HG02678 (cell line): Measurements from ENCODE around the gene NR4A2.
"Not testable (repeated sequence)": the region's sequence is repeated elsewhere in the genome, so short reads cannot be mapped to it uniquely, and the experiment has no call there.

ENCODE experiments used
- ATAC-seq: cut with Tn5 transposase; IDR thresholded peaks from one replicate; pipeline ENCODE4 v1.9.1; 2021; ENCODE audit warnings: mild to moderate bottlenecking, moderate library complexity; ENCODE audit not compliant: unreplicated experiment

NR4A2 gene

DNA sequence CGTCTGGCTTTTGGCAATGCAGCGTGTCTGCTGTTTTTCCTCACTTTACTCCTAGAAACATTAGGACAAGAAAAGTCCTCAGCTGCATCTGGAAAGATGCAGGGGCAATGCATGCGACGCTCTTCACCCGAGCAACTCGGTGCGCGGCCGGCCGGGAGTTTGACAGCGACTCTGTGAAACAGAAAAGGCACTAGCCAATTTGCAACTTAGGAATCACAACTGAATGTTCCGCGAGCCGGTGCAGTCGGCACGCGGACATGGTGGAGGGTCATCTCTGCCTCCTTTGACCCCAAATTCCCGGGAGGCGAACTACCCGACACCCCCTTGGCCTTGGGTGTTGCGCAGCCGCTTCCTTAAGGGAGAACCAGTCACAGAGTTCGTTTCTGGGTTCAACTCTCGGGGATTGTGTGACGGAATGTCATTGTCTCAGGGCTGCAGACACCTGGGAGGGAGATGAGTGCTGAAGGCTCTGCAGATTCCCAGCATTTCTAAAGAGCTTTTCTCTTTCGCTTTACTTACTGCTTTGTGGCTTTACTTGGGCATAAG, 9.8 kb downstream of the NR4A2 start:
- peak; percentile 27 for ATAC-seq

DNA sequence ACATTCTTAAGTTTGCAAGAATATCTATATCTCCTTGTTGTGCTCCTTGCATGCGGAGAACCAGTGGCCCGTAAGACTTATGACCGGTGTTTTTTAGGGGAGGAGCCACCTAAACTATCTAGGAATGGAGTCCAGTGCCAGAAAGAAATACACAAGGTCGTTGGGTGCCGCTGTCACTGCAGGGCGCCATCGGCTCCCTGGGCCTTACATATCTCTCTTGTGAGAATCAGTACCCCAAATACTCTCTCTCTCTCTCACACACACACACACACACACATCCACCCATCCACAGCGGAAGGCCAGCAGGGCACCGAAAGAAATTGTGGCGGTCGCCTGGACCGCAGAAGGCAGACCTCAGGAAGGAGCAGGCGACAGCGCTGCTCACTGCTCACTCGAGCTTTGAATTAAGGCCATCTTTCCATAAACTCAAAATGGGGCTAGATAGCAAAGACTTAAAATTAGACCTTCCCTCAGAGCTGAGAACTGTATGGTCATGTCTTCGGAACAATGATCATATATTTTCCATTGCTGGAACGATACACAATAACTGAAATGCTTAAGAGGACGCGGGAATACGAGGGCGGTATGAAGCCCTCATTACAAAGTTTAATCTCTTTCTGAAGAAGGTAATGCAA, 10.4 kb downstream of the NR4A2 start:
- ATAC-seq, result peak; percentile 52

DNA sequence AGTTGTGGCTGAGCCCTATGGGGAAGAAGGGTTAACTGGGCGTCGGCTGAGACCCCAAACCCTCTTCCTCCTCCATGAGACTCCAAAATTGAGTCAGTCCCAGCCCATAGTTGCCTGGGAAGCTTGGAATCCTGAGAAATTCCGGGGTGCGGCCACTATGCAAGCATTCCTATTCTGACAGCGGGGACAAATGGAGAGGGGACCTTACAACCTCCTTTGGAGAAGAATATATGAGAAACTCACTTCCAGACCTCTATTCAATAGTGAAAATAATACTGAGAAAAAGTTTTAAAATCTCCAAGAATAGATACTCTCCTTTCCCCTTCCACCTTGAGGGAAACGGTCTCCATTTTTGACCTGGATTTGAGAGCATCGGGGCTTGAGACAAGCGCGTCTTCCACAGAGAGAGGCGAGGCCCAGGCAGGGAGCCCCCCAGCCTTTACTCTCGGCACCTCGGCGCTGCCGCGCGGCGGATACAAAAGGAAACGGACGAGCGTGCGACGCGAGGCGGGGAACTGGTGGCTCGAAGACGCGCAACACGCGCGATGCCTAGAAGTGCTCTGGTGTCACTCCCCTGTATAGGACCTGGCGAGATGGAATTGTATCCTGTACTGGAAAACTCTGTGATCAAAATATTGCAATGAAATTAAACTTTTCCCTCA, 11.1 kb downstream of the NR4A2 start:
- no peak for ATAC-seq

DNA sequence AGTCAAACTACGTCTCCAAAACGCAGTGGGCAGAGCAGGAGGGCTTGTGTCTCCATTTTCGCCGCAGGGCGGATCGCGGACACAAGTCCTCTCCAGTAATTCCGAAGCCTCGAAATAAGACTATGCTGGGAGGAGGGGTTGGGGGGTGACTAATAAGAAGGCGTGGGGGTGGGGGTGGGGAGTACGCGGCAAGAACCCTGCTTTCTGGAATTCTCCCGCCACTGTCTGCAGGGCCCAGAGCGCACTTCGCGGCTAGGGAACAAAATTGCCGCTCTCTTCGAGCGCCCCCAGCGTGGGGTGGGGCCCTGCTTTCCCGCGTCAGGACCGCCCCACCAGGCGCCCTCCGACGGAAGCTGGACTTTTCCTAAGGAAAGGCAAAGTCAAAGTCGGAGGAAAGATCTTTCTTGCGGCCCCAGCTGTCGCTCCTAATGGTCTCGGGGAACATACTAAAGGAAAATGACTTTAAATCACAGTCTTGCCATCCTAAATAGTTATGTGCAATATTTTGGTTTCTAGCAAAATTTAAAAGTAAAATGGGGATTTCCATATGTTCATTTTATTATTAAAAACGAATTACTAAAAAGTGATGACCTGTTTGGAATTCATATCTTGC, 11.9 kb downstream of the NR4A2 start:
- ATAC-seq, result no peak

DNA sequence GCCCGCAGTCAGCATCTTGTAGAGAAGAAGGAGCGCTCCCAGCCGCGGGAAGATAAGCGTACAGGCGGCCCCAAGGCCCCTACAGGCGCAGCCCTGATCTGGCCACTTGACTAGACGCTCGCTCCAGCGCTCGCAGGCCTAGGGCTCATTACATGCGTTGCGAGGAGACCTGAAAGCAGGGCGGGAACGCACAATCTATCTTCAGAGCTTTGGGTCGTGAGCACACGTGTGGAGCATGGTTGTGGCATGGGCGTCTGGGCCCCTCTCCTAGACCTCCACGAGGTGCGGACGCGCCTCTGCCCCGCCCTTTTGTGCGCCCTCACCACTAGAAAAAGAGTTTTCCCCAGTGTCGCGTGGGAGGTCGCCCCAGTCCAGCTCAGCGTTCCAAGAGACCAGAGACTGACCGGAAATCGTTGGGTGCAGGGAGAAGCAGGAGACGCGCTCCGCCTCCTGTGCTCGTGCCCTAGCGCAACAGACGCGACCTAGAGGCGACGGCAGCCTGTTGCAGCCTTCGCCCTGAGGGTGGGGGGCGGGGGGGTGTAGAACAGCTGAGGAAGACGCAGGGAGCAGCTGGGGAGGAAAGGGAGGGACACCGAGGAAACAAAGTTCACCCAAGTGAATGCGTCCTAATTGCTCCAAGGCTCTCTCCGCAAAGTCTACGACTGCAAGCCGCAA, 12.6 kb downstream of the NR4A2 start:
- ATAC-seq, result no peak

DNA sequence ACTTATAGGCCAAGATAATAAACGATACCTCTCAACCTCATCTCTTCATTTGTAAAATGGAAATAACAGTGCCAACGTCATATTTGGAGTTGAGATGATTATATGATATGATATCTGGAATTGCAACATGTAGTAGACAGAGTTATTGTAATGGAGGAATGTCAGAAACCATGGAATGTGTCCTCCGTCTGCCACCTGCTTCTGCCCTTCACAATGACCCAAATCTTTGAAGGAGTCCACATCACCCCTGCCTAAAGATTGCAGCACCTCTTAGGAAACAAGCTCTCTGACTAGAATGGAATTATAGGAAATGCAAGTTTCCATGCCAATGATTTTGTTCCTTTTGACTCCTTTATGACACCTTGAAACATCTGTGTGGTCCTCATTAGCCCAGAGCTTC, 14.9 kb downstream of the NR4A2 start:
- no peak for ATAC-seq

DNA sequence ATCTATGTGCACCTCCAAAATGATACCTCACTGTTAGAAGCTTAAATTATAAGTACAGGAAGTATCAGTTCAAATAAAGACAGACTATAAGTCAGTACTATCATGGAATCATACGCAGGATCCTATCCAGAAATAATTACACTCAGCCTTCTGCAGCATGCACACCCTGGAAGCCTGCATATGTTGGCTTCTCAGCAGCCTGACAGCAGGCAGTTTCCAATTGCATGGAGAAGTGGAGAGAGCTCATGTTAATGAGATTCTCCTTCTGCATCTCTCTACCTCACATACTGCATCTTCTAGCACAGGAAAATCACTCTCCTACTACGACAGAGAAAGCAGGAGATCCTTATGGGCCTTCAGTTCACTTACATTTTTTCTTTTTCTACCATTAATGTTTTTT, 20.5 kb downstream of the NR4A2 start:
- ATAC-seq, result no peak

DNA sequence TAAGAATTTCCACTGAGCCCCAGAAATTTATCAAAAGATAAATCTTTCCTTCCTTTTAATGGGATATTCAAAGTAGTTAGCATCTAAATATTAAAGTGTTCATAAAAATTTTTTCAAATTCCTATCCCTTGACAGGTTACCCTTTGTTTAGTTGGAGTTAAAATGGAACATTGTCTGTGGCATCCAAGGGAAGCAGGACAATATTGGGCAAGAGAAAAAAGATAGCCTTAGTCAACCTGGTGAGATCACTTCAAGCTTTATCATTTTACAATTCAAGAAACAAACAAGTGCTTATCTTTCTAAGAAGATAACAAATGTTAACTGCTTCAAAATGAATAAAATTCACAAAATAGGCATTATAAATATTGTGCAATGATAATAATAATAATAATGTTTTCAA, 21.7 kb downstream of the NR4A2 start:
- ATAC-seq, result no peak

DNA sequence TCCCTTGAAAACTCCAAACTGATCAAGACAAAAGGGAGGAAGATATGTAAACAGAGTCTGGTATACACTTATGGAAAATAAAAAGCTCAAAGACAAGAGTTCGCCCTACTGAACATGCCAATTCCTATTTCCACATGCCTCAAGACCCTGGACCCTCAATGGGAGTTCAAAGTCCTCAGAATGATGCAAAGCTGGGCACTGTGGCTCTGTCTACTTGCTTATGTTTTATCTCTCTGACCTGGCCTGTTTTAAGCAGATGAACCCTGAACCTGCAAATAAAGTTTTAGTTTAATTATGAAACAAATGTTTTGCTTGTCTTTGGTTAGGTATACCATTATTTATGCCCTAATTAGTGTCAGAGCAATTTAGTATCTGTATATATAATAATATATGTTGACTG, 22.6 kb downstream of the NR4A2 start:
- ATAC-seq, result no peak

DNA sequence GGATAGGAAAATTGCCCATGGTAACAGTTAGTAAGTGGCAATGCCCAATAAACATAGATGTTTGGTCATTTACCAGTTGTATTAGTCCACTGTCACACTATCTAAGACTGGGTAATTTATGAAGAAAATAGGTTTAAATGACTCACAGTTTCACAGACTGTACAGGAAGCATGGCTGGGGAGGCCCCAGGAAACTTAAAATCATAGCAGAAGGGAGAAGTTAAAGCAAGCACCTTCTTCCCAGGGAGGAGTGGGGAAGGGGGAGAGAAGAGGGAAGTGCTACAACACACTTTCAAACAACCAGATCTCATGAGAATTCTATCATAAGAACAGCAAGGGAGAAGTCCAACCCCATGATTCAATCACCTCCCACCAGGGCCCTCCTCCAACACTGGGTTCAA, 23.4 kb downstream of the NR4A2 start:
- ATAC-seq, result peak; percentile 54

DNA sequence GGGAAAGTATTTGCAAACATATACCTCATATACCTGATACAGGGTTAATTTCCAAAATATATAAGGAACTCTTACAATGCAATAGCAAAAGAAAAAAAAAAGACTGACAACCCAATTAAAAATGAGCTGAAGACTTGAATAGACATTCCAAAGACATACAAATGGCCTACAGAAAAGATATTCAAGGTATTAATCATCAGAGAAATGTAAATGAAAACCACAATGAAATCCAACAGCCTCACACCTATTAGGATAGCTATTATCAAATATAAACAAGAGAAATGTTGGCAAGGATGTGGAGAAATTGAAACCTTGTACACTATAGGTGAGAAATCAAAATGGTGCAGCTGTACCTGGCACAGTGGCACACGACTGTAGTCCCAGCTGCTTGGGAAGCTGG, 25.7 kb downstream of the NR4A2 start:
- no peak for ATAC-seq

DNA sequence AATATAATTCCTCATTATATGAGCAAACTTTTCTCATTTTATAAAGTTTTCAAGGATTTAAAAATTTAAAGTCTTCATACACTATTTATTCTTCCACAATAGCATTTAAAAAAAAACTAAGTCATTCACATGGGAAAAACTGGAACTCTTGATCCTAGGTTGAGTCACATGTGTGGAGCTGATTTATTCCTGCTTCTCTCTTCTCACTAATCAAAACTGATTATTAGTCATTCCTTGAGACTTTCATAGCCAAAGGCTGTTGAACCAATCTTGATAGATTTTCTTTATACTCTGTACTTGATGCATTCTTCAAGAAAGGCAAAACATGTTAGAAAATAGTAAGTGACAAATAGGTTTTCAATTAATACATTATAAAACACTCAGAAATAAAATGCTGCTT, 27.4 kb downstream of the NR4A2 start:
- ATAC-seq, result no peak

DNA sequence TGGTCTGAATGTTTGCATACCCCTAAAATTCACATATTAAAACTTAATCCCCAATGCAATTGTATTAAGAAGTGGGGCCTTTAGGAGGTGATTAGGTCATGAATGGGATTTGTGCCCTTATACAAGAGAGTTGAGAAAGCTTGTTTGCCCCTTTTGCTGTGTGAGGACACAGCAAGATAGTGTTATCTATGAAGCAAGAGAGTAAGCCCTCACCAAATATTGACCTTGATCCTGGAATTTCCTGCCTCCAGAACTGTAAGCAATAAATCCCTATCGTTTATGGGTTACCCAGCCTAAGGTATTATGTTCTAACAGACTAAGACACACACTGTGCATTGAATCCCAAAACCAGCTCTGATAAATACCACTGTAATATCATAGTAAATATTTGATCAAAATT, 32.2 kb downstream of the NR4A2 start:
- no peak for ATAC-seq

DNA sequence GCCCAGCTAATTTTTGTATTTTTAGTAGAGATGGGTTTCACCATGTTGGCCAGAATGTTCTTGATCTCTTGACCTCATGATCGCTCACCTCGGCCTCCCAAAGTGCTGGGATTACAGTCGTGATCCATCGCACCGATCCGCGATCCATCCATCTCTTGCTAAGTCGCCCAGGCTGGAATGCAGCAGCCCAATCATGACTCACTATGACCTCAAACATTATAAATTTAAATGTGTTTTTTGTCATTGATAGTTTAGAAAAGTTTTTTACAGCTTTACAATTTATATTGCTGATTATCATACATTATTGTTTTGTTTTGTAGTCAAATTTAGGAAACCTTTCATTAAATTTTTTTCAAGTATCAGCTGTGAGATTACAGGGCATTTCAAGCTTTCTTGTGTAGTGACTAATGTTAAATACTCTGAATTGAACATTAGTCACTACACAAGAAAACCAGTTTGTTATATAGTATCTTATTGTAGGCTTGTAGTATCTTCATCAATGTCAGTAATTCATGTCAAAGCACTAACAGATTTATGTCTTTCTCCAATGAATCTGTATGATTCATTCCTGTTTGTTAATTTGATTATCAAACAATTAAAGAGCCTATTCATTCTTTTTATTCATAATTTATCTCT, 37.5 kb downstream of the NR4A2 start:
- ATAC-seq, result no peak

DNA sequence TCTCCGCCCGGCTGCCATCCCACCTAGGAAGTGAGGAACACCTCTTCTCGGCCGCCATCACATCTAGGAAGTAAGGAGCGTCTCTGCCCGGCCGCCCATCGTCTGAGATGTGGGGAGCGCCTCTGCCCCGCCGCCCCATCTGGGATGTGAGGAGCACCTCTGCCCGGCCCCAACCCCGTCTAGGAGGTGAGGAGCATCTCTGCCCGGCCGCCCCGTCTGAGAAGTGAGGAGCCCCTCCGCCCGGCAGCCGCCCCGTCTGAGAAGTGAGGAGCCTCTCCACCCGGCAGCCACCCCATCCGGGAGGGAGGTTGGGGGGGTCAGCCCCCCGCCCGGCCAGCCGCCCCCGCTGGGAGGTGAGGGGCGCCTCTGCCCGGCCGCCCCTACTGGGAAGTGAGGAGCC, 39.1 kb downstream of the NR4A2 start:
- ATAC-seq, result not testable (repeated sequence)

DNA sequence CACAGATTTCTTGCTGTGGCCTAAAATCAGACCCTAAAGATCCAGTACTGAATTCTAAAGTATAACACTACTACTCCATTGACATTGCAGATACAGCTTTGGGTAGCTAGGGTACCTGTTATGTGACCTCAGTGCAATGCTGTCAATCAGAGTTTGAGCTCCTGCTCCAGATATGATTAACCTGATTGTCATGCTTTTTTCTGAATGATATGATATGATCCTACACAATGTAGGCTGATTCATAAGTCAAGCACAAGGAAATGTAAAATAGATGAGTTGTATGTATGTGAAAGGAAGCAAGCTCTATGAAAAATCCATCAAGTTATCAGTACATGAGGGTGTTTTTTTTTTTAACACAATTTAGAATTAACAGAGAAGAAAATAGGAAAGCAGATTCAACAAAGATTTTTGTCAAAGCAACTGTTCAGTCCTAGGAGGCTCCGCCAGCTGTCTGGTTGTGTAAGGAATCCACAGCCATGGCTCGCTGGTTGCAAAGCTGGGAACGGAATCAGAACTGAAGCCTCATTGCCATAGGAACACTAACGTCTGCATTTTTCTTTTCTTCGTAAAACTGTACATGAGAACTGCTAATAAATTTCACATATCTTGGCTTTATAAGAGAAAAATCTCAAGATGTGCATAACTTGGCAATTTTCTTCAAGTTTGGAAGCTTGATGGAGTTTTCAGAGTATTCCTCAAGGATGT, 52.9 kb downstream of the NR4A2 start:
- no peak for ATAC-seq
